Epithelial cell of prostate (primary cell): ENCODE results near the gene PDE1C.

ENCODE experiments used
- DNase-seq: peaks from one replicate; pipeline ENCODE4 v3.0.0-alpha.2; 2011; ENCODE audit warnings: low read depth, low spot score
- H3K27ac ChIP-seq: fragments of 450-650 bp; 2 replicates; pipeline ENCODE4 v1.5.1; 2017; ENCODE audit warnings: mild to moderate bottlenecking

Gene PDE1C

DNA sequence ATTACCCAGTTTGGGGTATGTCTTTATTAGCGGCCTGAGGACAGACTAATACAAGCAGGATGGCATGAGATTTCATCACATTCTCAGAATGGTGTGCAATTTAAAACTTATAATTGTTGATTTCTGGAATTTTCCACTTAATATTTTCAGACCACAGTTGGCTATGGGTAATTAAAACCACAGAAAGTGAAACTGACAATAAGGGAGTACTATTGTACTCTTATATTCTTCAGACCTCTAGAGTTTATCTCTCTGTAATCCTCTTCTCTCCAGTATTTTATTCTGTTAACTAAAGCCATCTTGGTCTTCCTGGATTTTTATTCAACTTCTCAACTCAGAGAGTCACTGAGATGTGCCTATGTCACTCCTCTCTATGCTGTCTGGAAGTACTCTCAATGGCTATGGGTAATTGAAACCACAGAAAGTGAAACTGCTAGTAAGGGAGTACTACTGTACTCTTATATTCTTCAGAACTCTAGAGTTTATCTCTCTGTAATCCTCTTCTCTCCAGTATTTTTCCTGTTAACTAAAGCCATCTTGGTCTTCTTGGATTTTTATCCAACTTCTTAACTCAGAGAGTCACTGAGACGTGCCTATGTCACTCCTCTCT is 264.9 kb downstream of the PDE1C start:
- H3K27ac ChIP-seq = no peak overlapping the region
- no peak for DNase-seq

GRCh38 chr7:31796375-31796774 is 273.8 kb downstream of the PDE1C start:
- DNase-seq = no peak

GRCh38 chr7:31794851-31795344 is 275.3 kb downstream of the PDE1C start:
- no peak for DNase-seq
- no peak overlapping the region for H3K27ac ChIP-seq

More at GRCh38 chr7:31796375-31796774, 273.8 kb downstream of the PDE1C start:
- no peak overlapping the region for H3K27ac ChIP-seq

- no peak for DNase-seq
- H3K27ac ChIP-seq = no peak overlapping the region
These were observed 278.3 kb downstream of the PDE1C start for GRCh38 chr7:31791881-31792280.

DNA sequence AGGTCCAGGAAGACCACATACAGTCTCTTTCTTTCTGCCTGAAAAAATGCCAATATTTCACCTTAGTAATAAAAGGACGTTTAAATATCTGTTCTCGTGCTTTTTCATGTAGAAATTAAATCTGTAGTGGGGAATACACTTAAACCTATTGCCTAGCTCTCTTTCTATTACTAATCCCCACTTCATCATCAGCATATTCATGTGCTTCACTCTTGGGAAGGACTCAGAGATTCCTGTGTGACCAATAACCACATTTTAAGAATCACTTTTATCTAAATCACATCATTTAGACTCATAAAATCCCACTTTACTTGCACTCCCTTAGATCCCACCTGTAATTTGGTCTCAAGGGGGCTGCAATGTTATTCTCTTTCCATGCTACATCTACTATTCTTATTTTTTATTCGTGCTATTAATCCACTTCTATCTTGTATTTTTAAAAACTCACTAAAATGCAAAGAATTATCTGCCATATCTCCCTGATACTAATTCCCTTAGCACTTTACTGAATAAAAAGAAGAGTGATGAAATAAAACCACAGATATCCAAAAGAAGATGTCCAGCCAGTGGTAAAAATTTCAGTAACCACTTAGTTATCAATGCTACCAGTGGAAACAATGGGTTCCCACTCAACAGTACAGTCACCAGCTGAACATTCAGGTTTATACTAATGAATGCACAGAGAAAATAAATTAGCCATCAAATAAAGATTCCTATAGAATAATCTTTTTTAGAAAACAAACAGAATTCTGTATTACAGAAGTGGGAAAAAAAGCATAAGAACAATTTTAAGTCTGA is 281.1 kb downstream of the PDE1C start:
- no peak overlapping the region for H3K27ac ChIP-seq
- DNase-seq = no peak

GRCh38 chr7:31788445-31788844 is 281.8 kb downstream of the PDE1C start:
- H3K27ac ChIP-seq = no peak overlapping the region
- DNase-seq = no peak

DNA sequence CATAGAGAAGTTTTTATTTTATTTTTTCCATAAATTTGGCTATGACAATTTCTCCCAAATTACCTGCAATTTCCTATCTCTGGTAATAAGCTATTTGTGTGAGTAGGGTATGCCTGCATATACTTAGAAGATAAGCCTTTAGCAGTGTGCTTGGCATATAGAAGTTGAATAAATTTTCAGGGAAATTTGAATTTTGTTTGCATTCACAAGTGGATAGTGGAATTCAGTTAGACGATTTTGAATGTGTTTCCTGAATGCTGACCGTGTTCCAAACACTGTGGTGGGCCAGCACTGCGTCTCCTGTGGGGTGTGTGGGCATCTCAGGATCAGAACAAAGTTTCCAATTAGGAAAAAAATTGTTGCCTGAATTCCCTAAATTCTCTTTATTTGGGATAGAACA is 283.9 kb downstream of the PDE1C start:
- DNase-seq = no peak
- no peak overlapping the region for H3K27ac ChIP-seq

GRCh38 chr7:31785101-31785500 is 285.1 kb downstream of the PDE1C start:
- H3K27ac ChIP-seq = no peak overlapping the region

DNA sequence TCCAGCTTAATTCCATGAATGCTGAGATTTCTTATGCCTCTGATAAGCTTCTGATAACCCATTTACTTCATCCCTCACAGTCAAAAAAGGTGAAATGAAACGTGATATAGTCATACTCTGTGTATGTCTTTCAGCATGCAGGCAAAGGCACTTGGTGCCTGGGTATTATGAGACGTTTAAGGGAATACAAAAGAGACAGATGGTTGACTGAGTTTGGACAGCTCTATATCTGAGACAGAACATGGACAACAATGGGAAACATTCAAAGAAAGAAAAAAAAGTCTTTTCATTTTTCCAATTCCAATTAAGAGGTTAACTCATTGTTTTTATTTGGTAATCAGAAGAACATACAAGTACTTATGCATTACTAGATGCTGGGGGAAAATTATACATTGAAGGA is 287.0 kb downstream of the PDE1C start:
- H3K27ac ChIP-seq = no peak overlapping the region
- DNase-seq = no peak

More at GRCh38 chr7:31785101-31785500, 285.1 kb downstream of the PDE1C start:
- no peak for DNase-seq

DNA sequence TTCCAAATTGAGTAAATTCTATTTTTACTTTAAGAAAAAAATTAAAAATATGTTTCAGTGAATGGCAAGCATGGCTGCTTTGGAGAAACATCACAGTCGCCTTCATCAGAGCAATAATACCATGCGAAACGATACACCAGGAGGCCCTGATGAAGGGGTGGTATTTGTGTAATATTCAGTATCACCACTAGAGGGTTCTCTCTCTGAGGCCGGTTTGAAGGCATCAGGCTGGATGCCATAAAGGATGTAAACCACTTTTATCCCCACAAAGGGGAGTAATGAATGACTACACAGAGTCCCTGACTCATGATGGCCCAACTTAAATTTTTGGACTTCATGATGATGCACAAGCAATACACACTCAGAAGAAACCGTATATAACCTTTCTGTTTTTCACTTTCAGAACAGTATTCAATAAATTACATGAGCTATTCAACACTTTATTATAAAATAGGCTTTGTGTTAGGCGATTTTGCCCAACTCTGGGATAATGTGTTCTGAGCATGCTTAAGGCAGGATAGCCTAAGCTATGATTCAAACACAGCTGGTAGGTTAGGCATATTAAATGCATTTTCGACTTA is 287.7 kb downstream of the PDE1C start:
- H3K27ac ChIP-seq = no peak overlapping the region
- DNase-seq = peak; percentile 12

DNA sequence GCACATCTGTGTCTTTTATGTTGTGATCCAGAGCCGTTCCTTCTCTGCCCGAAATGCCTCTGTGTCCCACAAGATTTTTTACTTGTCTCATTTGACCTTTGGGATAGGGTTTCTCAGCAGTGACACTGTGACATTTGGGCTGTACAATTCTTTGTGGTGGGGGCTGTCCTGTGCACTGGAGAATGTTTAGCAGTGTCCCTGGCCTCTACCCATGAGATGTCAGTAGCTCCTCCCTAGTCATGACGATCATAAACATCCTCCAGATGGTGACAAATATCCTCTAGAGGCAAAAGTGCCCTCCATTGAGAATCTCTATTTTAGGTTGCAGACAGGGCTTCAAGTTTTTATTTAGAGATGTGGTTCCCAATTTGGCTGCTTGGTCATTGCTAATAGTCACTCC is 291.9 kb downstream of the PDE1C start:
- DNase-seq = no peak
- no peak overlapping the region for H3K27ac ChIP-seq

DNA sequence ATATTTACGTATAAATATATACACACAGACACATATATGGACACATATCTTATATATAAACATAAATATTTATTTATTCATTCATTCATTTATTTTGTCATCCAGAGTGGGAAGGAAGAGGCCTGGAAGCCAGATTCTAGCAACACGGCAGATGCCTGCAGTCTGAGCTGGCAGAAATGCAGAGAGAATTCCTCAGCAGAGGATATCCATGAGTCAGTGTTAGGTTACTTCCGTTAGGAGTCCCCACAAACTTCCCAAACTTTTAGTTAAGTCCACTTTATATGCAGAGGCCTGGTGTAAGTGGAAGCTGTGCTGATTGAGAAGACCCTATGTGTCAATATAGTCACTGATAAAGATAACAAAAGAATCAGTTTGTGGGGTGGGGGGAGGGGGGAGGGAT is 293.6 kb downstream of the PDE1C start:
- H3K27ac ChIP-seq = no peak overlapping the region
- no peak for DNase-seq

DNA sequence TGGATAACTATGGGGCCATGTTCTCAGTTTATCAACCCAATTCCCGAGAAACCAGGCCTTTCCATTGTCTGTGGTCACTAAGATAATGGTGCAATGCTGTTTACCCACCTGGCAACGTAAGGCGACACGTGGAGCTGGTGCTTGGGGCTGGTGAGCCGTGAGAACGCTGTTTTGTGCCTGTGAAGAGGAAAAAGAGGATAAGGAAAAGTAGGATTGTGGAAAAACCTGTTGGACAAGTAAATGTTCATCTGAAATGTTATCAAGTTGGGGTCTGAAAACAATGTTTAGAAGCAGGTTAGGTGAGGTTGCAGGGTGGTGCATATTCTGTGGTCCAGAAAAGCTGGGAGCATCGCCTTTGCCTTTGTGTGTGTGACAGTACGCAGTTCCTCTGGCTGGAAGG is 294.7 kb downstream of the PDE1C start:
- no peak overlapping the region for H3K27ac ChIP-seq
- no peak for DNase-seq

- H3K27ac ChIP-seq = no peak overlapping the region
- no peak for DNase-seq
These were observed 298.0 kb downstream of the PDE1C start for GRCh38 chr7:31772211-31772610.

GRCh38 chr7:31767686-31768358 is 302.4 kb downstream of the PDE1C start:
- no peak for DNase-seq
- no peak overlapping the region for H3K27ac ChIP-seq

DNA sequence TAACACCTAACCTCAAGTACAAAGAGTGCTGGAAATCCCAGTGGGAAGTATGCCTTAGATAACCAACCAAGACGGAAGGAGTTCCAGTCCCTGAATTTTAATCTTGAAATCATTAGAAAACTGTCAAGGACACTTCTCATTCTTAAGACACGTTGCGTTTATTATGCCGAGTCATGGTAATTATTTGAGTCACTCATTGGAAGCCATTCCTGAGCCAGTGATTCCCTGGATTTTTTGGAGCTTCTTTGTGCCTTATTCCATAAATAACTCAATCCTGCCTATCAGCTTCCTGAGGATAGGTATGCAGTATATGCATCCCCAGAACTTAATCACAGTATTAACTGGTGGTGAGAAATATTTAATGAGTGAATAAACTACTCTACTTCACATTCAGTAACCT is 305.7 kb downstream of the PDE1C start:
- no peak for DNase-seq

GRCh38 chr7:31763548-31763947 is 306.7 kb downstream of the PDE1C start:
- no peak for DNase-seq
- no peak overlapping the region for H3K27ac ChIP-seq

More for the DNA sequence above, 305.7 kb downstream of the PDE1C start:
- no peak overlapping the region for H3K27ac ChIP-seq

GRCh38 chr7:31761646-31762045 is 308.6 kb downstream of the PDE1C start:
- H3K27ac ChIP-seq = no peak overlapping the region
- DNase-seq = no peak

DNA sequence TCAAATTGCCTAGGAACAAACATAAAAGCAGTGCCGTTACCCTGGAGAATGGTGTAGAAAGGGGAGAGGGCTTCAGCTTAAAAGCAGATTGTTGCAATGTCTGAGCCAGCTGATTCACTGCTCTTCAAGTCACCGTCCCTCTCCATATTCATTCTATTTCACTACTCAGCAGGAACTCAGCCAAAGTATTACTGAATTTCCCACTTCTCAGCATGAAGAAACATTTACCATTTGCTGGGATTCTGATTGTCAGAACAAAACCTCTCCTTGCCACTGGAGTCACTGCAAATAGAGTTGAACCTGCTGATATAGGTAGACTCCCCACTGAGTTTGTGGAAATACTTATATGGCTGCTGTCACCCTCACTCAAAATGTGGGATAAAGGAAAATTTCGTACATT is 311.5 kb downstream of the PDE1C start:
- DNase-seq = no peak
- H3K27ac ChIP-seq = no peak overlapping the region

DNA sequence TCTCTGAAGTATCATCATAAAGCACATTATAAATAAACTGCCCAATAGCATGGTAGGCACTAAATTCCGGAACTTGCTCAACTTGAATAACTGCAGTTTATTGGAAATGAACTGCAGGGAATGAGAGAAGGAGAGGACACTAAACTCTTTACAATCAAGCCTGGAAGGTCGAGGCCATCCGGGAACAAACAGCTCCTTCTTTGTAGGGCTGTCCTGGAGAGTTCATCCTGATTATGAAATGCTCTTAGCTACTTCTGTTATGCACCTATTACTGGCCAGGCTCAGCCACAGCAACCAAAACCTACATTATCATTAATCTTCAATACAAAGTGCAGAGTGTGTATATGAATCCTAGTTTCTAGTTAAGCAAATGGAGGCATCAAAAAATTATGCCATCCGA is 318.5 kb downstream of the PDE1C start:
- DNase-seq = no peak

DNA sequence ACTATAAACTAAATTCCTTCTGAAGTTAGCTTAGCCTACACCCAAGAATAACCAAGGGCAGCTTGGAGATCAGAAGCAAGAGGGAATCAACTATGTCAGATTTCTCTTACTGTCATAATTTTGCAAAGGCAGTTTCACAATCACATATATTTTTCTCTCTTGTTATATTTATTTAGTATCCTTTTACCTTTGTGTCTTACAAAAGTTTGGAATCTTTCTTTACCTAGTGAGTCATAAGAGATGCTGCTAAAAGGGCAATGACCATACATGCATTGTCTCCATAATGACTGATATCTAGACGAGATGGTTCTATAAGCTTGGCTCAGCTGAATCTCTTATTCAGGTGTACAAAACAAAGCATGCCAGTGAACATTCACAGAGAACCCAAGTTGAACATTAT is 322.1 kb downstream of the PDE1C start:
- H3K27ac ChIP-seq = peak overlapping the region; percentile 82
- no peak for DNase-seq

More for the DNA sequence above, 318.5 kb downstream of the PDE1C start:
- no peak overlapping the region for H3K27ac ChIP-seq
